G401.6 (cell line): Measurements from ENCODE around the gene ADD1.

ENCODE experiments used
- FAIRE-seq: peaks from 2 replicates; lab custom pipeline; 2012; peaks lifted over from hg19 to GRCh38; lab: Jason Lieb, UNC

The ADD1 gene

GRCh38 chr4:2822461-2823300 lies 21.0 kb upstream of the ADD1 start:
- FAIRE-seq: no peak

GRCh38 chr4:2823301-2823670 lies 20.4 kb upstream of the ADD1 start:
- no peak for FAIRE-seq

- FAIRE-seq: no peak
Observed at GRCh38 chr4:2823671-2824328, 19.8 kb upstream of the ADD1 start.

- no peak for FAIRE-seq
Observed at GRCh38 chr4:2824329-2824835, 19.3 kb upstream of the ADD1 start.

- FAIRE-seq: no peak
Observed at GRCh38 chr4:2824836-2825381, 18.7 kb upstream of the ADD1 start.

- no peak for FAIRE-seq
Observed at GRCh38 chr4:2825740-2826139, 17.9 kb upstream of the ADD1 start.

- FAIRE-seq: no peak
Observed at GRCh38 chr4:2827071-2827873, 16.4 kb upstream of the ADD1 start.

GRCh38 chr4:2827874-2828751 lies 15.5 kb upstream of the ADD1 start:
- no peak for FAIRE-seq

- no peak for FAIRE-seq
Observed at GRCh38 chr4:2828758-2829181, 14.9 kb upstream of the ADD1 start.

GRCh38 chr4:2829321-2829932 lies 14.2 kb upstream of the ADD1 start:
- no peak for FAIRE-seq

GRCh38 chr4:2829933-2830451 lies 13.7 kb upstream of the ADD1 start:
- FAIRE-seq: no peak

- no peak for FAIRE-seq
Observed at GRCh38 chr4:2830632-2831610, 12.7 kb upstream of the ADD1 start.

- no peak for FAIRE-seq
Observed at GRCh38 chr4:2831611-2832308, 11.9 kb upstream of the ADD1 start.

- no peak for FAIRE-seq
Observed at GRCh38 chr4:2832309-2832980, 11.2 kb upstream of the ADD1 start.

- FAIRE-seq: no peak
Observed at GRCh38 chr4:2832981-2833670, 10.5 kb upstream of the ADD1 start.

- FAIRE-seq: no peak
Observed at GRCh38 chr4:2833671-2834000, 10.0 kb upstream of the ADD1 start.

- no peak for FAIRE-seq
Observed at GRCh38 chr4:2834001-2834921, 9.4 kb upstream of the ADD1 start.
